Neural progenitor cell (in vitro differentiated cells): ENCODE measurements around the gene SSBP3.
"Not testable (repeated sequence)": the region's sequence is repeated elsewhere in the genome, so short reads cannot be mapped to it uniquely, and the experiment has no call there.

Experiments
- CTCF ChIP-seq: fragments of 200-600 bp; sonication (generic); IDR thresholded peaks from 2 replicates; pipeline ENCODE4 v1.5.1; 2017; ENCODE audit warnings: antibody characterized with exemption, mild to moderate bottlenecking
- EZH2 ChIP-seq: fragments of 200-600 bp; sonication (generic); IDR thresholded peaks from 2 replicates; pipeline ENCODE4 v1.6.1; 2017; ENCODE audit warnings: antibody characterized with exemption, mild to moderate bottlenecking, moderate library complexity

- not testable (repeated sequence) for TF ChIP-seq CTCF, EZH2
Measured at GRCh38 chr1:54389608-54390007, 16.6 kb downstream of the SSBP3 start.
